HepG2 (cell line): ENCODE measurements around the gene MADCAM1. TPM values are rescaled to one million over a fixed set of nuclear protein-coding genes. Genes with fewer than 3 reads are reported as not detected.

Experiments used
- ATAC-seq: fragments of 200-7000 bp; cut with Tn5 transposase; 3 replicates; pipeline ENCODE4 v1.9.1; 2020; ENCODE audit warnings: mild to moderate bottlenecking, moderate library complexity
- BruUV-seq: library from RNA; stranded (reverse); fragments of 400-500 nt; replicated peaks from 2 replicates; lab custom pipeline; 2021; lab: Mats Ljungman, UMichigan
- CTCF ChIA-PET: fragments of 300-600 bp; formaldehyde crosslinking; extraction: SDS; loops from one replicate; lab custom pipeline; 2021; ENCODE audit warnings: low total read pairs, inconsistent platforms, low intra/inter-chr PET ratio; lab: Yijun Ruan, JAX
- POLR2A ChIA-PET: fragments of 350-600 bp; sonication (Branson Sonifier 250); formaldehyde crosslinking; loops from one replicate; lab custom pipeline; 2020; ENCODE audit warnings: antibody characterized with exemption, inconsistent platforms; lab: Yijun Ruan, JAX
- DNase-seq: peaks from one replicate; pipeline ENCODE4 v3.0.0-alpha.2; 2015; ENCODE audit warnings: low spot score
- FAIRE-seq: peaks from 3 replicates; lab custom pipeline; 2011; peaks lifted over from hg19 to GRCh38; lab: Jason Lieb, UNC
- H2AFZ ChIP-seq: one replicate; pipeline ENCODE4 v1.6.1; 2011; ENCODE audit warnings: low read length, inconsistent platforms
- H3K27ac ChIP-seq: fragments of 300-600 bp; 3 replicates; pipeline ENCODE4 v1.8.0; 2011; ENCODE audit warnings: mixed run types, mild to moderate bottlenecking, mixed read lengths, low read length, inconsistent platforms; ENCODE audit not compliant: insufficient read depth; ENCODE audit errors: extremely low read length
- H3K27me3 ChIP-seq, 2 experiments: fragments of 200-600 bp in 1 of 2; 2 replicates in 1 of 2; 3 replicates in 1 of 2; pipeline versions ENCODE4 v1.6.0 to v1.8.0; 2011; ENCODE audit warnings: low read length in 2 of 2, mild to moderate bottlenecking in 2 of 2, moderate library complexity in 2 of 2, inconsistent platforms in 1 of 2; ENCODE audit not compliant: insufficient read depth in 2 of 2, control insufficient read depth in 1 of 2
- H3K36me3 ChIP-seq, 2 experiments: fragments of 200-600 bp in 1 of 2; replicated peaks in 1 of 2; 2 replicates in 1 of 2; 3 replicates in 1 of 2; pipeline versions ENCODE4 v1.5.1 to v1.8.0; 2011; ENCODE audit warnings: low read length in 2 of 2, inconsistent platforms in 1 of 2; ENCODE audit not compliant: insufficient read depth in 2 of 2, control insufficient read depth in 1 of 2
- H3K4me1 ChIP-seq: 2 replicates; pipeline ENCODE4 v1.5.1; 2012; ENCODE audit warnings: low read length, inconsistent platforms; ENCODE audit not compliant: insufficient read depth
- H3K4me2 ChIP-seq: 2 replicates; pipeline ENCODE4 v1.6.0; 2011; ENCODE audit warnings: low read depth, low read length, inconsistent platforms
- H3K4me3 ChIP-seq, 3 experiments: fragments of 200-600 bp in 1 of 3; sonication (generic), shearing (Covaris generic) in 1 of 3; replicated peaks in 1 of 3; 2 replicates each; pipeline ENCODE4 v1.5.1; 2011 to 2016; ENCODE audit warnings: low read length in 3 of 3, inconsistent platforms in 2 of 3, low read depth in 2 of 3, mild to moderate bottlenecking in 2 of 3, control low read depth in 1 of 3, mixed read lengths in 1 of 3; ENCODE audit not compliant: insufficient read depth in 1 of 3
- H3K79me2 ChIP-seq: one replicate; pipeline ENCODE4 v1.6.1; 2011; ENCODE audit warnings: low read length, inconsistent platforms; ENCODE audit not compliant: insufficient read depth
- H3K9ac ChIP-seq: 2 replicates; pipeline ENCODE4 v1.6.0; 2011; ENCODE audit warnings: mild to moderate bottlenecking, low read depth, low read length, inconsistent platforms; ENCODE audit not compliant: insufficient read depth
- H3K9me3 ChIP-seq: 2 replicates; pipeline ENCODE4 v1.5.1; 2012; ENCODE audit warnings: mild to moderate bottlenecking, low read length
- H4K20me1 ChIP-seq: 2 replicates; pipeline ENCODE4 v1.6.0; 2011; ENCODE audit warnings: inconsistent platforms, mild to moderate bottlenecking, low read length, moderate library complexity; ENCODE audit not compliant: insufficient read depth
- HNRNPK ChIP-seq: fragments of 200-400 bp; formaldehyde crosslinking; IDR thresholded peaks from 2 replicates; pipeline ENCODE4 v1.6.1; 2018; ENCODE audit warnings: low read length, low read depth, moderate library complexity, mild to moderate bottlenecking; ENCODE audit not compliant: poor library complexity, severe bottlenecking
- IKZF5 ChIP-seq: IDR thresholded peaks from 2 replicates; pipeline ENCODE4 v1.6.1; 2018; ENCODE audit warnings: missing genetic modification reagents, mild to moderate bottlenecking, missing compliant biosample characterization
- PAXIP1 ChIP-seq: sonication (generic); formaldehyde crosslinking; conservative IDR thresholded peaks from 2 replicates; pipeline ENCODE4 v1.4.0; 2020; ENCODE audit warnings: mild to moderate bottlenecking, missing genetic modification reagents, moderate library complexity
- PCBP2 ChIP-seq: fragments of 200-400 bp; formaldehyde crosslinking; optimal IDR thresholded peaks from 2 replicates; pipeline ENCODE3; 2018; ENCODE audit warnings: low read length, low read depth; ENCODE audit not compliant: poor library complexity, severe bottlenecking
- ZNF530 ChIP-seq: sonication (generic); formaldehyde crosslinking; IDR thresholded peaks from 2 replicates; pipeline ENCODE4 v1.5.0; 2020; ENCODE audit warnings: low read depth, mild to moderate bottlenecking, missing genetic modification reagents
- WGBS: methylation state at CpG from one replicate; pipeline ENCODE4 v1.1.6; 2017; ENCODE audit warnings: low lambda C conversion rate; 5-methylcytosine and 5-hydroxymethylcytosine counted together
- in situ Hi-C: cut with HindIII; loops from 2 replicates; pipeline ENCODE4 v1.10.0; 2017; ENCODE audit warnings: low pct_unique_long_range_greater_than_20kb; ENCODE audit not compliant: extremely low pct_ligation_motif_present
- intact Hi-C: fragments of 100-400 bp; cut with micrococcal nuclease; formaldehyde crosslinking; loops from one replicate; pipeline ENCODE4 v1.10.0; 2022; ENCODE audit not compliant: unreplicated experiment
- polyA plus RNA-seq, 8 experiments: library from polyadenylated mRNA; depleted of rRNA in 3 of 8; stranded (reverse) in 7 of 8; unstranded in 1 of 8; fragments of >200 nt; fragmentation: Illumina TruSeq in 4 of 8; extraction: Trizol in 4 of 8; gene quantifications; 2 replicates each; pipeline versions ENCODE4 v1.2.1 to v1.2.3, GENCODE V29; 2011 to 2016; ENCODE audit warnings: low read depth in 4 of 8, missing spikeins in 1 of 8, mixed read lengths in 1 of 8; ENCODE audit not compliant: insufficient read depth in 1 of 8
- total RNA-seq, 5 experiments: library from RNA; depleted of rRNA; stranded (reverse); fragments of >200 nt; fragmentation: Illumina TruSeq; extraction: Trizol; gene quantifications; 2 replicates each; pipeline ENCODE4 v1.2.3, GENCODE V29; 2016; ENCODE audit warnings: low read depth in 1 of 5

MADCAM1 gene
- total and polyA plus RNA-seq, 2 of the 13 experiments (the other 11 are each of a cell fraction or from before 2014, with no cell fraction given) = 0.29 to 0.33 TPM

- TF ChIP-seq PAXIP1 = no peak
- TF ChIP-seq, all 625 proteins: peak for 0
Observed at GRCh38 chr19:525029-525428, 28.7 kb downstream of the MADCAM1 start (continued).

- no peak for FAIRE-seq
- in situ Hi-C loops (no loop called here), intact Hi-C loops (no loop called here)
- H3K27ac ChIP-seq = no peak overlapping the region
- peaks cover 72% of the 10 kb centered on the region for H3K4me1 ChIP-seq
- no peaks in the 10 kb centered on the region for H4K20me1 ChIP-seq
- H3K9me3 ChIP-seq = no peaks in the 10 kb centered on the region
- CTCF ChIA-PET = no interaction called here
- no TSS peak for BruUV-seq
- no peak overlapping the region for H3K4me2 ChIP-seq
- TF ChIP-seq PCBP2 = peak; percentile 79
- peak; percentile 98 for TF ChIP-seq HNRNPK
- TF ChIP-seq ZNF530 = no peak
- TF ChIP-seq IKZF5 (CRISPR knock-in tag) = no peak
- H3K79me2 ChIP-seq = no peaks in the 10 kb centered on the region
- WGBS = 83% methylated on average over 12 of the region's 13 CpGs
- ATAC-seq = no peak
- POLR2A ChIA-PET = no interaction called here
- H3K27me3 ChIP-seq = no peaks in the 10 kb centered on the region
- H3K4me3 ChIP-seq = no peak overlapping the region
- no peaks in the 10 kb centered on the region for H3K36me3 ChIP-seq
- no peak for DNase-seq
- H3K9ac ChIP-seq = no peak overlapping the region
- H2AFZ ChIP-seq = no peak overlapping the region
Observed at GRCh38 chr19:525857-526419, 29.7 kb downstream of the MADCAM1 start.
